HG03280 (cell line): ENCODE measurements around the gene SLC23A3.
A peak's percentile ranks its signal among the peaks of the same experiment; 100 is the strongest.
"Not testable (repeated sequence)": the region's sequence is repeated elsewhere in the genome, so short reads cannot be mapped to it uniquely, and the experiment has no call there.

Experiments
- ATAC-seq: cut with Tn5 transposase; IDR thresholded peaks from one replicate; pipeline ENCODE4 v1.9.1; 2021; ENCODE audit warnings: mild to moderate bottlenecking, moderate library complexity; ENCODE audit not compliant: unreplicated experiment

The SLC23A3 gene

GRCh38 chr2:219205165-219205538 is 35.3 kb upstream of the SLC23A3 start:
- no peak for ATAC-seq

GRCh38 chr2:219204425-219205164 is 34.8 kb upstream of the SLC23A3 start:
- ATAC-seq, result no peak

DNA sequence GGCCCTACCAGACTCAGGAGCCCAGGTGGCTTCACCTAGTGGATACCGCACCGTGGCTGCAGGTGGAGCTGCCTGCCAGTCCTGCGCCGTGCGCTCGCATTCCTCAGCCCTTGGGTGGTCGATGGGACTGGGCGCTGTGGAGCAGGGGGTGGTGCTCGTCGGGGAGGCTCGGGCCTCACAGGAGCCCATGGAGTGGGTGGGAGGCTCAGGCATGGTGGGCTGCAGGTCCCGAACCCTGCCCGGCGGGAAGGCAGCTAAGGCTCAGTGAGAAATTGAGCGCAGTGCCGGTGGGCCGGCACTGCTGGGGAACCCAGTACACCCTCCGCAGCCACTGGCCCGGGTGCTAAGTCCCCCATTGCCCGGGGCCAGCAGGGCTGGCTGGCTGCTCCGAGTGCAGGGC is 31.5 kb upstream of the SLC23A3 start:
- ATAC-seq, result not testable (repeated sequence)

DNA sequence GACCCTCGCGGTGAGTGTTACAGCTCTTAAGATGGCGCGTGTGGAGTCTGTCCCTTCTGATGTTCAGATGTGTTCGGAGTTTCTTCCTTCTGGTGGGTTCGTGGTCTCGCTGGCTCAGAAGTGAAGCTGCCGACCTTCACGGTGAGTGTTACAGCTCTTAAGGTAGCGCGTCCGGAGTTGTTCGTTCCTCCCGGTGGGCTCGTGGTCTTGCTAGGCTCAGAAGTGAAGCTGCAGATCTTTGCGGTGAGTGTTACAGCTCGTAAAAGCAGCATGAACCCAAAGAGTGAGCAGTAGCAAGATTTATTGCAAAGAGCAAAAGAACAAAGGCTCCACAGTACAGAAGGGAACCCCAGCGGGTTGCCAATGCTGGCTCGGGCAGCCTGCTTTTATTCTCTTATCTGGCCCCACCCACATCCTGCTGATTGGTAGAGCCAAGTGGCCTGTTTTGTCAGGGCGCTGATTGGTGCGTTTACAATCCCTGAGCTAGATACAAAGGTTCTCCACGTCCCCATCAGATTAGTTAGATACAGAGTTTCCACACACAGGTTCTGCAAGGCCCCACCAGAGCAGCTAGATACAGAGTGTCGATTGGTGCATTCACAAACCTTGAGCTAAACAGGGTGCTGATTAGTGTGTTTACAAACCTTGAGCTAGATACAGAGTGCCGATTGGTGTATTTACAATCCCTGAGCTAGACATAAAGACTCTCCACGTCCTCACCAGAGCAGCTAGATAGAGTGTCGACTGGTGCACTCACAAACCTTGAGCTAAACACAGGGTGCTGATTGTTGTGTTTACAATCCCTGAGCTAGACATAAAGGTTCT is 30.9 kb upstream of the SLC23A3 start:
- not testable (repeated sequence) for ATAC-seq

- no peak for ATAC-seq
These were observed 29.8 kb upstream of the SLC23A3 start for GRCh38 chr2:219199470-219200211.

DNA sequence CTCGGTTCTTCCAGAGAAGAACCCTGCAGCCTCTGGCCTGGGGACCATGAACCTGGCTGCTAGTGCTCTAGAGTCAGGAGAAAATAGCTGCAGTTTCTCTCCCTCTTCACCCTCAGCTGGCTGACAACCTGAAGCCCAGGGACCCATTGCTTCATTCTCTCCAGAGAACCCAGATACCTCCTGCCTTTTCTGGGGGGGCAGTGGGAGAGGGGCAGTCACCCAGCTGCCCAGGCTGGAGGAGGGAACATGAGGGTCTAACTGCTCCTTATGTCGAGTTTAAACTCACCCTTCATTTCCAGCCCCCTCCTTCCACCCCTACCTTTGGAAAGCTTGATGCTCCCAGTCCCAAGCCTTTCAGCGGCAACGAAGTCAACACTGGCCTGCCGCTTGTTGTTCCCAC is 29.1 kb upstream of the SLC23A3 start:
- no peak for ATAC-seq

DNA sequence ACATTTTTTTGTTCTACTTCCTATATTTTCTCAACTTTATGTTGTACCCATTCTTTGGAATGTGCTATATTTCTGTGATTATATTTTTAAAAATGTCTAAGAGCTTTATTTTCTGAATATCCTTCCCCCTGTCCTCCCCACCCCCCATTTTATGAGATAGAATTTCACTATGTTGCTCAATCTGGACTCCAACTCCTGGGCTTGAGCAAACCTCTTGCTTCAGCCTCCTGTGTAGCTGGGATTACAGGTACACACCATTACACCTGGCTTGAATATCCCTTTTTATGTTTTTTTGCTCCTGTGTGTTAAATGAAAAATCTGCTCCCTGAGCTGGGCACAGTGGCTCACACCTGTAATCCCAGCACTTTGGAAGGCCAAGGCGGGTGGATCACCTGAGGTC is 27.6 kb upstream of the SLC23A3 start:
- no peak for ATAC-seq

GRCh38 chr2:219186754-219187456 is 17.1 kb upstream of the SLC23A3 start:
- no peak for ATAC-seq

DNA sequence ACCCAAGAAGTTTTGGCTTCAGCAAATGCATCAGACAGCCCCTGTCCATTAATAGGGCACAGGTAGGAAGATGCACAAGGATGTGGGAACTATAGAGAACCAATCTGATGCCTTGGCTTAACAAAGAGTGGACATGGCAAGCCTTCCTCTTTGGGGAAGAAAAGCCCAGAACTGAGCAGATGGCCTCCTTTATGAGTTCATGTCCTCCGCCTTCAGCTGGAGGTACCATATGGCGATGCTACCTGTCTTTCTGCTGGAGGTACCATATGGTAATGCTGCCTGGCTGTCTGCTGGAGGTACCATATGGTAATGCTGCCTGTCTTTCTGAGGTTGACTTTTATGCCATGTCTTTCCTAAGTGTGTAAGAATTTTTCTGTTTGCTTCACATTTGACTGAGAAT is 14.3 kb upstream of the SLC23A3 start:
- no peak for ATAC-seq

GRCh38 chr2:219183151-219183772 is 13.4 kb upstream of the SLC23A3 start:
- no peak for ATAC-seq

- no peak for ATAC-seq
These were observed 12.7 kb upstream of the SLC23A3 start for GRCh38 chr2:219182331-219183150.

DNA sequence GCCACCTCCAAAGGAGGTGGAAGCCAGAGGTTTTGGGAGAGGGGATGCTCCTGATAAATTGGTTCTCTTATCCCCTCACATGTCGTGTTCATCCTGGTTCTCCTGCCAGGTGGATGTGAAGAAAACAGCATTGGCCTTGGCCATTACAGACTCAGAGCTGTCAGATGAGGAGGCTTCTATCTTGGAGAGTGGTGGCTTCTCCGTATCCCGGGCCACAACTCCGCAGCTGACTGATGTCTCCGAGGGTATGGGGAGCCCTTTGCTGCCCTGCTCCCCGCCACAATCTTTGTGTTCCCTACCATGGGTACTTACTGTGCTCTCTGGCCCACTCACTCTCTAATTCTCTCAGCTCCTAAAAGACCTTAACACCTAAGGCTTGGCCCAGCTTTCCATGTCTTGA is 11.7 kb upstream of the SLC23A3 start:
- ATAC-seq, result no peak

DNA sequence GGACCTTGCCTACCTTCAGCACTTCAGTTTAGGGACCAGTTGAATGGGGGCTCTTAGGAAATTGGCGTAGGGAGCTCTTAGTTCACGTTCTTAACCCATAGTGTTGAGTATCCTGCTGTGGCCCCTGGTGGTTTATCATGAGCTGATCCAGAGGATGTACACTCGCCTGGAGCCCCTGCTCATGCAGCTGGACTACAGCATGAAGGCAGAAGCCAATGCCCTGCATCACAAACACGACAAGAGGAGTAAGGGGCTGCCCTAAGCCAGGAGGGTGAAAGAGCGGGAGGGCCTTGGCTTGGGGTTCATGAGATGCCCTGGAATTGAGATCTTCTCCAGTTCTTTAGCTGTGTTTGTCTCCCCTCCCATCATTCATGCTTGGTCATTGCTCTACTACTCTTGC is 11.1 kb upstream of the SLC23A3 start:
- no peak for ATAC-seq

DNA sequence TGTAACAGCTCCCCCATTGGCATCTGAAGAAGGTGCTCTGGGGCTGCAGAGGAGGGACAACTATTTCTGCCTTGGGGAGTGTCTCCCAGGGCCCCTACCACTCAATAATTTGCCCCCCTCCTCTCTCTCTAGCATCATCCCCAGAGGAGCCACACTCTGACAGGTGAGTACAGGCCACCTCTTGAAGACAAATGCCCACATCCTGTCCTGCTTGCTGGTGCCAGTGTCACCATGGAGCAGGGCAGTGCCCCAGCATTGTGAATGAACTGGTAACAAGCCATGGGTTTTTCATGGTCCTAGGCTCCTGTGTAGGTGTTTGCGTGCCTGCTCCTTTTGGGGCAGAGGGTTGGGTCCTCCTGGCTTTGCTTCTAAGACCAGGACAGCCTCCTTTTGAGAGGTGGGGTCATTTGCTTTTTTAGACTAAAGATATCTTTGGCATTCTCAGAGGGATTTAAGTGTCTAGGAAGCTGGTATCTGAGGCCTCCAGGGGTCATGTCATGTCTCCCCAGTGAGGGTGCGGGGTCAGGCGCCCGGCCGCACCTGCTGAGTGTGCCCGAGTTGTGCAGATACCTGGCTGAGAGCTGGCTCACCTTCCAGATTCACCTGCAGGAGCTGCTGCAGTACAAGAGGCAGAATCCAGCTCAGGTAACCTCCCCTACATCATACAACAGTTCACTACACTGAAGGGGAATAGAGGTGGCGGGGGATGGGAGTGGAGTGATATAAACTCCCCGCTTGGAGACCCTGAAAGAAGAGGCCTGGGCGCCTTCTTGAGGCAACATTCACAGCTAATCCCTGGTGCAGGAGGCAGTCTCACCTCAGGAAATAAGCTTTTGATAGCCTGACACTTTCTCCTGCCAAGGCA is 10.0 kb upstream of the SLC23A3 start:
- ATAC-seq, result no peak

GRCh38 chr2:219178377-219179175 is 8.7 kb upstream of the SLC23A3 start:
- peak; percentile 9 for ATAC-seq

DNA sequence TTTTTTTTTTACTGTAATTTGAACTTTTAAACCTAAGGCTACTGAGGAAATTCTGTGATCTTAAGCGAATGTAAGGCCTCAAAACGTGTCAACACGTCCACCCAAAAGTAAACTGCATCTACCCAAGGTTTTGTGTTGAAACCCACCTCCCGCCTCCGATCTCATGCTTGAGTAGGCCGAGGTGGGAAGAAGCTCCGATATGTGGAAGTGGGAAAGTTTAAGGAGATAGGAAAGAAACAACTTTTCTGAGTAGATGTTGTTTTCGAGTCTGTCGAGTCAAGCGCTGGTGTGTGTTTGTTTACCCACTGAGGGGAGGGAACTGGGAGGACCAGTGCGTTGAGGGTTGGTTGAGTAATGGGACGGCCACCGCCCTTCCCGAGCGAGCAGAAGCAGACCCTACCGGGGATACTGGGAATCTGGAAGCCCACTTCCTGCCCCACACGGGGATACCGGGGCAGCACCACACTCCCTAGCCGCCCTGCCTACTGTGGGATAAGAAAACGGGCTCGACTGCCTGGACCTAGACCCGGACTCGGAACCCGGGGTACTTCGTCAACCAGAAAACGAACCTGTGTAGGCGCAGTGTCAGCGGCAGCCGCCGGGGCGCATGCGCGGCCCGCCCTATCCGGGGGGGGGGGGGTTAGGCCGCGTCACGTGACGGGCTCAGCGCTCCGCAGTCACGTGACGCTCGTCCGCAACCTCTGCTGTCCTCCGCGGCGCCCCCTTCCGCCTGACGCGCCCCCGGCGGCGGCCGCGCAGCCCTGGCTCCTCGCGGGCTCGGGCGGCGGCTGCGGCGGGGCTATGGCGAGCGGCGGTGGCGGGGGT is 7.9 kb upstream of the SLC23A3 start, which contains the start of gene RETREG2:
Gene RETREG2, plus strand, starts transcription at position 724 of the 825 bp plus-strand sequence. Its CDS starts 78 bp downstream, at position 802.
- ATAC-seq, result peak; percentile 44
